HG03378 (cell line): ENCODE results near the gene SEMA3A.

Experiments used
- ATAC-seq: cut with Tn5 transposase; IDR thresholded peaks from one replicate; pipeline ENCODE4 v1.9.1; 2021; ENCODE audit warnings: mild to moderate bottlenecking, moderate library complexity; ENCODE audit not compliant: unreplicated experiment

The SEMA3A gene

GRCh38 chr7:83946801-83947200 is 247.8 kb downstream of the SEMA3A start:
- ATAC-seq, result no peak

GRCh38 chr7:83941300-83941699 is 253.3 kb downstream of the SEMA3A start:
- ATAC-seq, result no peak

- no peak for ATAC-seq
Measured at GRCh38 chr7:83937930-83938329, 256.7 kb downstream of the SEMA3A start.

GRCh38 chr7:83936056-83936708 is 258.4 kb downstream of the SEMA3A start:
- peak; percentile 78 for ATAC-seq

- no peak for ATAC-seq
Measured at GRCh38 chr7:83934118-83934734, 260.4 kb downstream of the SEMA3A start.

GRCh38 chr7:83931968-83932367 is 262.6 kb downstream of the SEMA3A start:
- no peak for ATAC-seq

- no peak for ATAC-seq
Measured at GRCh38 chr7:83930262-83930661, 264.3 kb downstream of the SEMA3A start.

GRCh38 chr7:83925860-83926259 is 268.7 kb downstream of the SEMA3A start:
- ATAC-seq, result no peak

GRCh38 chr7:83921941-83922607 is 272.5 kb downstream of the SEMA3A start:
- no peak for ATAC-seq

- ATAC-seq, result no peak
Measured at GRCh38 chr7:83921271-83921940, 273.2 kb downstream of the SEMA3A start.

- ATAC-seq, result no peak
Measured at GRCh38 chr7:83918142-83918541, 276.4 kb downstream of the SEMA3A start.

GRCh38 chr7:83913174-83913573 is 281.4 kb downstream of the SEMA3A start:
- no peak for ATAC-seq

- no peak for ATAC-seq
Measured at GRCh38 chr7:83908526-83908925, 286.1 kb downstream of the SEMA3A start.
